Activated naive CD8-positive, alpha-beta T cell treated with anti-CD3 and anti-CD28 coated beads, Interleukin-2, amount 10 ng/mL, durations not matched to agents 7 days and 5 days (primary cell): Measurements from ENCODE around the gene PTGFRN. TPM values are rescaled to one million over a fixed set of nuclear protein-coding genes. Genes with fewer than 3 reads are reported as not detected.
A peak's percentile ranks its signal among the peaks of the same experiment; 100 is the strongest.
"Not testable (repeated sequence)": the region's sequence is repeated elsewhere in the genome, so short reads cannot be mapped to it uniquely, and the experiment has no call there.

ENCODE experiments used
- ATAC-seq: fragments of 150-1000 bp; cut with Tn5 transposase; one replicate; pipeline ENCODE4 v1.10.0; 2021; ENCODE audit warnings: low read depth, moderate library complexity
- POLR2A ChIA-PET: fragments of 350-600 bp; sonication (Branson Sonifier 250); formaldehyde crosslinking; loops from one replicate; lab custom pipeline; 2021; ENCODE audit warnings: antibody characterized with exemption; lab: Charles Lee
- DNase-seq: peaks from one replicate; pipeline ENCODE4 v3.0.0; 2021
- H3K27ac Mint-ChIP-seq: one replicate; pipeline ENCODE4 v1.8.0; 2022; ENCODE audit warnings: mild to moderate bottlenecking, mixed read lengths
- H3K27me3 Mint-ChIP-seq: one replicate; pipeline ENCODE4 v1.8.0; 2022; ENCODE audit warnings: mild to moderate bottlenecking, moderate library complexity, mixed read lengths
- H3K36me3 Mint-ChIP-seq: one replicate; pipeline ENCODE4 v1.8.0; 2021; ENCODE audit warnings: mild to moderate bottlenecking, mixed read lengths
- H3K4me1 Mint-ChIP-seq: one replicate; pipeline ENCODE4 v1.8.0; 2021; ENCODE audit warnings: mixed read lengths
- H3K4me3 Mint-ChIP-seq: one replicate; pipeline ENCODE4 v1.8.0; 2022; ENCODE audit warnings: mild to moderate bottlenecking, moderate library complexity, mixed read lengths
- H3K9me3 Mint-ChIP-seq: one replicate; pipeline ENCODE4 v1.8.0; 2021; ENCODE audit warnings: mixed read lengths
- total RNA-seq, 2 experiments: library from RNA; stranded (reverse); gene quantifications; one replicate each; pipeline ENCODE4 v1.2.3, GENCODE V29; 2021

The PTGFRN gene
- total RNA-seq, 2 experiments from 2014 or later: 0.19 to 0.28 TPM

DNA sequence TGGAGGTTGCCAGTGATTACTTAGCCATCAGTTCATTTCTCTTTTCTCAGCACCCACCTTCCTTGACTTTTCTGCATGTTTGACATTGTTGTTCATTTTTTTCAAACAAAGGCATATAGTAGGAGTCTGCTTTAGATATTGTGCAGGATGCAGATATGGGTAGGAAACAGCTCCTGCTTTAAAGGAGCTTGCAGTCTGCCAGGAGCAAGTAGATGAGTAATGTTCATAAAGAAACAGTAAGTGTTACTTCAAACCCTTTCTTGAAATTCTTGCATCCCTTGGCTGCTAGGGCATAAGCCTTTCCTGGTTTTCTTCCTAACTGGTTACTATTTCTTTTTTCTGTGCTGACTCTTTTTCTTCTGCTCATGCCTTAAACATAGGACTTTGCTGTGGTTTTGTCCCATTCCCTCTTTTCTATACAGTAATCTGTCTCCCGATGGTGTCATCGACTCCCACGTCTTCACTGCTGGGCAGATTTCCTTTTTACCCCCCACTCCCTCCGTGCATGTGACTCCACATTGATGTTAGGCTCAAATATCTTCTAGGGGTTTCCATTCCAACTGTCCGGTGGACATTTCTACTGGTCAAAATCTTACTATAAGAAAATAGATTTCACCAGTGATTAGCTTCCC lies 20.4 kb downstream of the PTGFRN start:
- Mint-ChIP-seq H3K4me1 (peaks cover 18% of the 10 kb centered on the region), H3K36me3 (no peaks in the 10 kb centered on the region), H3K27ac (no peak overlapping the region), H3K9me3 (no peaks in the 10 kb centered on the region), H3K27me3 (no peaks in the 10 kb centered on the region), H3K4me3 (no peak overlapping the region)
- DNase-seq (no peak), ATAC-seq (no peak)
- POLR2A ChIA-PET: no interaction called here

GRCh38 chr1:116931016-116931918 lies 21.6 kb downstream of the PTGFRN start:
- ATAC-seq: no peak
- Mint-ChIP-seq H3K27me3 (no peaks in the 10 kb centered on the region), H3K27ac (no peak overlapping the region), H3K9me3 (no peaks in the 10 kb centered on the region), H3K4me3 (no peak overlapping the region), H3K4me1 (peaks cover 18% of the 10 kb centered on the region), H3K36me3 (no peaks in the 10 kb centered on the region)
- DNase-seq: no peak
- POLR2A ChIA-PET: no interaction called here

DNA sequence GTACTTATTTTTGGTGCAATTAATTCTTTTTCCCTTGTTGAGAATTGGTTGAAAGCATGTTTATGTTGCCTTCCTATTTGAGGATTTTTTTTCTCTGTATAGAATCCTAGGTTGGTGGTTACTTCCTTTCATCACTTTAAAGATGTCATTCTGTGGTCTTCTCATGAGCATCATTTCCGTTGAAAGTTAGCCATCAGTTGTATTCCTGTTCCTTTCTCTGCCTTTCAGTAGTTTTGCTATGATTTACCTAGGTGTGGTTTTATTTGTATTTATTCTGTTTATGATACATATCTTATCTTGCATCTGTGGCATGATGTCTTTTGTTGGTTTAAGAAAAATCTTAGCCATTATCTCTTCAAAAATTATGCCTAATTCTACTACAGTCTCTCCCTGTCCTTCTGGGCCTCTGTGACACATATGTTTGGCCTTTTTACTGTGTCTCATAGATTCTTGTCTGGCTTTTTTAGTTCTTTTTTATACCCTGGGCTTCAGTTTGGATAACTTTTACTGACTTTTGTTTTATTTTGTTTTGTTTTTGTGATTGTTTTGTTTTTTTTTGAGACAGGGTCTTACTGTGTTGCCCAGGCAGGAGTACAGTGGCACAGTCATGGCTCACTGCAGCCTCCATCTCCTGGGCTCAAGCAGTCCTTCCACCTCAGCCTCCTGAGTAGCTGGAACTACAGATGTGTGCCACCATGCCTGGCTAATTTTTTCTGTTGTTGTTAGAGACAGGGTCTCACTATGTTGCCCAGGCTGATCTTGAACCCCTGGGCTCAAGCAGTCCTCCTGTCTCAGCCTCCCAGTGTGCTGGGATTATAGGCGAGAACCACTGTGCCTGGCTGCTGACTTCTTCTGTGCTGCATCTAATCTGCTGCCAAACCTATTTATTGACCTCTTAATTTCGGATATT lies 24.1 kb downstream of the PTGFRN start:
- Mint-ChIP-seq H3K4me1 (peaks cover 18% of the 10 kb centered on the region), H3K27me3 (no peaks in the 10 kb centered on the region), H3K9me3 (no peaks in the 10 kb centered on the region), H3K4me3 (peak overlapping the region; percentile 58), H3K27ac (peak overlapping the region; percentile 43), H3K36me3 (no peaks in the 10 kb centered on the region)
- POLR2A ChIA-PET: no interaction called here
- ATAC-seq: peak; percentile 76
- no peak for DNase-seq

- ATAC-seq (peak; percentile 47), DNase-seq (no peak)
- Mint-ChIP-seq H3K36me3 (no peaks in the 10 kb centered on the region), H3K27ac (peak overlapping the region; percentile 33), H3K4me3 (peak overlapping the region; percentile 17), H3K27me3 (no peaks in the 10 kb centered on the region), H3K4me1 (peaks cover 18% of the 10 kb centered on the region), H3K9me3 (no peaks in the 10 kb centered on the region)
- POLR2A ChIA-PET: interaction anchor here (1.0 kb wide), 1 partner anchor 56 kb away, joined by 3 read pairs; no protein-coding TSS in a partner anchor
Observed at GRCh38 chr1:116934586-116935207, 25.0 kb downstream of the PTGFRN start.

GRCh38 chr1:116938216-116938615 lies 28.5 kb downstream of the PTGFRN start:
- H3K4me3 Mint-ChIP-seq: no peak overlapping the region
- POLR2A ChIA-PET: no interaction called here
- no peaks in the 10 kb centered on the region for H3K9me3 Mint-ChIP-seq
- no peaks in the 10 kb centered on the region for H3K27me3 Mint-ChIP-seq
- H3K27ac Mint-ChIP-seq: no peak overlapping the region
- peaks cover 26% of the 10 kb centered on the region for H3K4me1 Mint-ChIP-seq
- no peaks in the 10 kb centered on the region for H3K36me3 Mint-ChIP-seq
- DNase-seq (no peak), ATAC-seq (no peak)

GRCh38 chr1:116939780-116940543 lies 30.2 kb downstream of the PTGFRN start:
- ATAC-seq, POLR2A ChIA-PET, H3K9me3 Mint-ChIP-seq, H3K27me3 Mint-ChIP-seq, H3K36me3 Mint-ChIP-seq, H3K27ac Mint-ChIP-seq, DNase-seq, H3K4me3 Mint-ChIP-seq: not testable (repeated sequence)
- H3K4me1 Mint-ChIP-seq: peaks cover 14% of the 10 kb centered on the region

GRCh38 chr1:116940814-116941599 lies 31.3 kb downstream of the PTGFRN start:
- POLR2A ChIA-PET: no interaction called here
- H3K9me3 Mint-ChIP-seq: no peaks in the 10 kb centered on the region
- H3K4me1 Mint-ChIP-seq: peaks cover 18% of the 10 kb centered on the region
- no peak overlapping the region for H3K27ac Mint-ChIP-seq
- H3K36me3 Mint-ChIP-seq: no peaks in the 10 kb centered on the region
- H3K4me3 Mint-ChIP-seq: no peak overlapping the region
- DNase-seq (no peak), ATAC-seq (no peak)
- no peaks in the 10 kb centered on the region for H3K27me3 Mint-ChIP-seq

- Mint-ChIP-seq H3K27ac (no peak overlapping the region), H3K4me3 (no peak overlapping the region), H3K9me3 (no peaks in the 10 kb centered on the region), H3K36me3 (no peaks in the 10 kb centered on the region), H3K4me1 (peaks cover 19% of the 10 kb centered on the region), H3K27me3 (no peaks in the 10 kb centered on the region)
- POLR2A ChIA-PET: no interaction called here
- no peak for DNase-seq
- ATAC-seq: no peak
Observed at GRCh38 chr1:116941670-116942069, 32.0 kb downstream of the PTGFRN start.

GRCh38 chr1:116942344-116942743 lies 32.6 kb downstream of the PTGFRN start:
- ATAC-seq: peak; percentile 71
- no peak overlapping the region for H3K4me3 Mint-ChIP-seq
- H3K36me3 Mint-ChIP-seq: no peaks in the 10 kb centered on the region
- no peak overlapping the region for H3K27ac Mint-ChIP-seq
- H3K9me3 Mint-ChIP-seq: no peaks in the 10 kb centered on the region
- DNase-seq: no peak
- POLR2A ChIA-PET: interaction anchor here (0.7 kb wide), 1 partner anchor 391 kb away, joined by 3 read pairs; no protein-coding TSS in a partner anchor
- H3K27me3 Mint-ChIP-seq: no peaks in the 10 kb centered on the region
- H3K4me1 Mint-ChIP-seq: peaks cover 19% of the 10 kb centered on the region

- POLR2A ChIA-PET: no interaction called here
- Mint-ChIP-seq H3K27ac (no peak overlapping the region), H3K27me3 (no peaks in the 10 kb centered on the region), H3K36me3 (no peaks in the 10 kb centered on the region), H3K9me3 (no peaks in the 10 kb centered on the region), H3K4me1 (peaks cover 19% of the 10 kb centered on the region), H3K4me3 (no peak overlapping the region)
- ATAC-seq (no peak), DNase-seq (no peak)
Observed at GRCh38 chr1:116943438-116943837, 33.7 kb downstream of the PTGFRN start.

DNA sequence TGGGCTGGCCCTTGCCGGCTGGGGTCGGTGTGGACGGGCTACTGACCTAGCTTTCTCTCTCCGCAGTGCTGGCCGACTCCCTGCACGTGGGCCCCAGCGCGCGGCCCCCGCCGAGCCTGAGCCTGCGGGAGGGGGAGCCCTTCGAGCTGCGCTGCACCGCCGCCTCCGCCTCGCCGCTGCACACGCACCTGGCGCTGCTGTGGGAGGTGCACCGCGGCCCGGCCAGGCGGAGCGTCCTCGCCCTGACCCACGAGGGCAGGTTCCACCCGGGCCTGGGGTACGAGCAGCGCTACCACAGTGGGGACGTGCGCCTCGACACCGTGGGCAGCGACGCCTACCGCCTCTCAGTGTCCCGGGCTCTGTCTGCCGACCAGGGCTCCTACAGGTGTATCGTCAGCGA lies 34.9 kb downstream of the PTGFRN start:
- no peak overlapping the region for H3K4me3 Mint-ChIP-seq
- H3K9me3 Mint-ChIP-seq: no peaks in the 10 kb centered on the region
- DNase-seq (no peak), ATAC-seq (no peak)
- H3K36me3 Mint-ChIP-seq: no peaks in the 10 kb centered on the region
- H3K27me3 Mint-ChIP-seq: no peaks in the 10 kb centered on the region
- POLR2A ChIA-PET: no interaction called here
- H3K4me1 Mint-ChIP-seq: peaks cover 19% of the 10 kb centered on the region
- H3K27ac Mint-ChIP-seq: no peak overlapping the region

GRCh38 chr1:116945421-116945820 lies 35.7 kb downstream of the PTGFRN start:
- DNase-seq (no peak), ATAC-seq (no peak)
- H3K9me3 Mint-ChIP-seq: no peaks in the 10 kb centered on the region
- no peaks in the 10 kb centered on the region for H3K36me3 Mint-ChIP-seq
- no peaks in the 10 kb centered on the region for H3K27me3 Mint-ChIP-seq
- POLR2A ChIA-PET: interaction anchor here (0.7 kb wide), 1 partner anchor 106 kb away, joined by 3 read pairs; no protein-coding TSS in a partner anchor
- no peak overlapping the region for H3K4me3 Mint-ChIP-seq
- H3K4me1 Mint-ChIP-seq: peaks cover 19% of the 10 kb centered on the region
- no peak overlapping the region for H3K27ac Mint-ChIP-seq
